ENCODE results near the gene CLEC6A. TPM values are rescaled to one million over a fixed set of nuclear protein-coding genes. Genes with fewer than 3 reads are reported as not detected.

Gene CLEC6A
- total RNA-seq, 1 donor from 2014 or later = not detected

- peaks cover 2% of the 10 kb centered on the region for H3K27me3 Mint-ChIP-seq (ENCODE audit: low read depth)
- H3K36me3 Mint-ChIP-seq (ENCODE audit: low read depth) = no peaks in the 10 kb centered on the region
- peaks cover 5% of the 10 kb centered on the region for H3K9me3 Mint-ChIP-seq
- DNase-seq (ENCODE audit: low read depth, low spot score) = no peak
- no peak overlapping the region for H3K4me3 Mint-ChIP-seq
- no peak for TF ChIP-seq CTCF (conservative IDR thresholded peaks at IDR 0.05)
- H3K4me1 Mint-ChIP-seq = no peaks in the 10 kb centered on the region
- H3K27ac Mint-ChIP-seq (ENCODE audit: unreplicated experiment) = no peak overlapping the region
These were observed 5.7 kb downstream of the CLEC6A start for GRCh38 chr12:8461426-8461825.

DNA sequence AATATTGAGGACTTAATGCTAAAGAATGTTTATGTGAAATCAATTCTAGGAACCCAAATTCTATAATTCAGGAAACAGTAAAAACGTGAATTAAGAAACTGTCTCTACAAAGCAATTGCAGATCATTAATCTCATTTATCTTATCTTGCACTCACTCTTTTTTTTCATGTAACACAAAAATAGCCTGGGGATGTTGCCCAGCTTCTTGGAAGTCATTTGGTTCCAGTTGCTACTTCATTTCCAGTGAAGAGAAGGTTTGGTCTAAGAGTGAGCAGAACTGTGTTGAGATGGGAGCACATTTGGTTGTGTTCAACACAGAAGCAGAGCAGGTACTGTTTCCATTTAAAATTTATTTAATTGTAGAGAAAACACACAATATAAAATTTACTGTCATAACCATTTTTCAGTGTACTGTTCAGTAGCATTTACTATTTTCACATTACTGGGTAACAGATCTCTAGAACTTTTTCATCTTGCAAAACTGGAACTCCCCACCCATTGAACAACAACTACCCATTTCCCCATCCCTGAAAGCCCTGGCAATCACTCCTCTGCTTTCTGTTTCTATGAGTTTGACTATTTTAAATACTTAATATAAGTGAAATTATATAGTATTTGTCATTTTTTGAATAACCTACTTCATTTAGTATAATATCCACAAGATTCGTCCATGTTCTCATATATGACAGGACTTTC lies 9.7 kb downstream of the CLEC6A start:
- Mint-ChIP-seq H3K4me1 (no peaks in the 10 kb centered on the region), H3K27ac (ENCODE audit: unreplicated experiment) (no peak overlapping the region), H3K9me3 (peaks cover 14% of the 10 kb centered on the region), H3K4me3 (no peak overlapping the region), H3K27me3 (ENCODE audit: low read depth) (peaks cover 10% of the 10 kb centered on the region), H3K36me3 (ENCODE audit: low read depth) (peaks cover 4% of the 10 kb centered on the region)
- TF ChIP-seq CTCF (conservative IDR thresholded peaks at IDR 0.05) = no peak
- no peak for DNase-seq (ENCODE audit: low read depth, low spot score)

GRCh38 chr12:8466241-8466640 lies 10.5 kb downstream of the CLEC6A start:
- H3K27me3 Mint-ChIP-seq (ENCODE audit: low read depth) = peaks cover 16% of the 10 kb centered on the region
- no peak for TF ChIP-seq CTCF (conservative IDR thresholded peaks at IDR 0.05)
- DNase-seq (ENCODE audit: low read depth, low spot score) = no peak
- no peak overlapping the region for H3K27ac Mint-ChIP-seq (ENCODE audit: unreplicated experiment)
- H3K36me3 Mint-ChIP-seq (ENCODE audit: low read depth) = peaks cover 4% of the 10 kb centered on the region
- no peaks in the 10 kb centered on the region for H3K4me1 Mint-ChIP-seq
- H3K4me3 Mint-ChIP-seq = no peak overlapping the region
- peaks cover 14% of the 10 kb centered on the region for H3K9me3 Mint-ChIP-seq

DNA sequence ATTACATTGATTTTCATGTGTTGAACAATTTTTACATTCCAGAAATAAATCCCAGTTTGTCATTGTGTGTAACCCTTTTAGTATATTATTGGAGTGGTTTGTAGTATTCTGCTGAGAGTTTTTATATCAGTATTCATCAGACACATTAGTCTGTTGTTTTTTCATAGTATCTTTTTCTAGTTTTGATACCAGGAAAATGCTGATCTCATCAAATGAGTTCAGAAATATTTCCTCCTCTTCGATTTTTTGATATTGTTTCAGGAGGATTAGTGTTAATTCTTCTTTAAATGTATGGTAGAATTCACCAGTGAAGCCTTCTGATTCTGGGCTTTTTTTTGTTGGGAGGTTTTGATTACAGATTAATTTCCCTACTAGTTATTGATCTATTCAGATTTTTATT lies 15.3 kb downstream of the CLEC6A start:
- no peak for TF ChIP-seq CTCF (conservative IDR thresholded peaks at IDR 0.05)
- Mint-ChIP-seq H3K4me3 (no peak overlapping the region), H3K27ac (ENCODE audit: unreplicated experiment) (no peak overlapping the region), H3K27me3 (ENCODE audit: low read depth) (peaks cover 33% of the 10 kb centered on the region), H3K9me3 (peaks cover 14% of the 10 kb centered on the region), H3K4me1 (peaks cover 12% of the 10 kb centered on the region), H3K36me3 (ENCODE audit: low read depth) (peaks cover 4% of the 10 kb centered on the region)
- no peak for DNase-seq (ENCODE audit: low read depth, low spot score)

DNA sequence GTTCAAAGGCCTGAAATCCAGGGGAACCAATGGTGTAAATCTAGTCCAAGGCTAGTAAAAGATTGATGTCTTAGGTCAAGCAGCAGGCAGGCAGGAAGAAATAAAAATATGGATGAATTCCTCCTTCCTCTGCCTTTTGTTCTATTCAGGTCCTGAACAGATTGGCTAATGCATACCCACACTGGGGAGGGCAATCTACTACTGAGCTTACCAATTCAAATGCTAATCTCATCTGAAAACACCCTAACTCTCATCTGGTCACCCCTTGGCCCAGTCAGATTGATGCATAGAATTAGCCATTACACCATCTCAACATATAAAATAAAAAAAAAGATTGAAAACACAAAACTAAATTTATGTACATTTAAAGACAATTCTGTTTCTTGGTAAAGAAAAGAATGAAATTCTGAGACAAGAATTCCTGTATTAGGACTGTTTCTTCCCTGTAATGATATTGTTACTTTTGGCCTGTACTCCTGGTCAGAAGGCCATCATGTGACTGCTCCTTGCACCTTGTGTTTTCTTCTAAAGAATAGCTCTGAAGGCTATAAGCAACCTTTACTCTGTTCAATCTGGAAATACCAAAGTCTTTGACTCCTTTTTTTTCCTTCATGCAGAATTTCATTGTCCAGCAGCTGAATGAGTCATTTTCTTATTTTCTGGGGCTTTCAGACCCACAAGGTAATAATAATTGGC lies 19.9 kb downstream of the CLEC6A start:
- H3K9me3 Mint-ChIP-seq = no peaks in the 10 kb centered on the region
- peaks cover 12% of the 10 kb centered on the region for H3K4me1 Mint-ChIP-seq
- no peaks in the 10 kb centered on the region for H3K36me3 Mint-ChIP-seq (ENCODE audit: low read depth)
- H3K27ac Mint-ChIP-seq (ENCODE audit: unreplicated experiment) = no peak overlapping the region
- no peak for TF ChIP-seq CTCF (conservative IDR thresholded peaks at IDR 0.05)
- no peak for DNase-seq (ENCODE audit: low read depth, low spot score)
- peaks cover 21% of the 10 kb centered on the region for H3K27me3 Mint-ChIP-seq (ENCODE audit: low read depth)
- H3K4me3 Mint-ChIP-seq = no peak overlapping the region

Measured in neural crest cell (in vitro differentiated cells).